Measurements from ENCODE around the gene KCNMA1.

DNA sequence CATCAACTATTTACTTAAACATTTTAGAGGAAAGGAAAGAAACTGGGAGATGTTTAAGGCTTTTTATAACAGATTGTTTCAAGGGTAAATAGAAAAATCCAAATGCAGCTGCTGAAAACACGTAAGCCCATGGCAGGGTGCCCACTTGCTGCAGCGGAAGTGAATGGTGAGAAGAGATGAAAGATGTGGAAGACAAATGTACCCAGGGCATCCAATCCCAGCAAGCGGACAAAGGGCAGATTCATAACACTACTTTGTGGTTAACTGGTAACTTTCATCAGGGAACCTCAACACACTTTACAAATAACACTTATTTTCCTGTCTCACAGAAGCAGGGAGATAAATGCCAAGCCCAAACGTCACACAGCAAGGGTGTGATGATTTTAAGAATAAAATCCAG is 358.4 kb downstream of the KCNMA1 start:
- TF ChIP-seq, protein P1, sequence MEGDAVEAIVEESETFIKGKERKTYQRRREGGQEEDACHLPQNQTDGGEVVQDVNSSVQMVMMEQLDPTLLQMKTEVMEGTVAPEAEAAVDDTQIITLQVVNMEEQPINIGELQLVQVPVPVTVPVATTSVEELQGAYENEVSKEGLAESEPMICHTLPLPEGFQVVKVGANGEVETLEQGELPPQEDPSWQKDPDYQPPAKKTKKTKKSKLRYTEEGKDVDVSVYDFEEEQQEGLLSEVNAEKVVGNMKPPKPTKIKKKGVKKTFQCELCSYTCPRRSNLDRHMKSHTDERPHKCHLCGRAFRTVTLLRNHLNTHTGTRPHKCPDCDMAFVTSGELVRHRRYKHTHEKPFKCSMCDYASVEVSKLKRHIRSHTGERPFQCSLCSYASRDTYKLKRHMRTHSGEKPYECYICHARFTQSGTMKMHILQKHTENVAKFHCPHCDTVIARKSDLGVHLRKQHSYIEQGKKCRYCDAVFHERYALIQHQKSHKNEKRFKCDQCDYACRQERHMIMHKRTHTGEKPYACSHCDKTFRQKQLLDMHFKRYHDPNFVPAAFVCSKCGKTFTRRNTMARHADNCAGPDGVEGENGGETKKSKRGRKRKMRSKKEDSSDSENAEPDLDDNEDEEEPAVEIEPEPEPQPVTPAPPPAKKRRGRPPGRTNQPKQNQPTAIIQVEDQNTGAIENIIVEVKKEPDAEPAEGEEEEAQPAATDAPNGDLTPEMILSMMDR (IDR thresholded peaks at IDR 0.05): no peak
- no peak for TF ChIP-seq POLR2A (IDR thresholded peaks at IDR 0.05)
